Endothelial cell (in vitro differentiated cells): ENCODE results near the gene FBXW10. TPM values are rescaled to one million over a fixed set of nuclear protein-coding genes. Genes with fewer than 3 reads are reported as not detected.
"Not testable (repeated sequence)": the region's sequence is repeated elsewhere in the genome, so short reads cannot be mapped to it uniquely, and the experiment has no call there.

Source experiments
- DNase-seq: peaks from one replicate; pipeline ENCODE4 v3.0.0; 2021; ENCODE audit warnings: low spot score
- H3K27ac Mint-ChIP-seq: one replicate; pipeline ENCODE4 v1.8.0; 2021; ENCODE audit warnings: mixed read lengths, inconsistent platforms; ENCODE audit not compliant: unreplicated experiment
- H3K27me3 Mint-ChIP-seq: one replicate; pipeline ENCODE4 v1.8.0; 2021; ENCODE audit warnings: mild to moderate bottlenecking, moderate library complexity, mixed read lengths, inconsistent platforms; ENCODE audit not compliant: unreplicated experiment
- H3K36me3 Mint-ChIP-seq: one replicate; pipeline ENCODE4 v1.8.0; 2021; ENCODE audit warnings: mild to moderate bottlenecking, low read depth, mixed read lengths, inconsistent platforms; ENCODE audit not compliant: unreplicated experiment
- H3K4me1 Mint-ChIP-seq: one replicate; pipeline ENCODE4 v1.8.0; 2021; ENCODE audit warnings: mild to moderate bottlenecking, mixed read lengths, inconsistent platforms; ENCODE audit not compliant: unreplicated experiment
- H3K4me3 Mint-ChIP-seq: one replicate; pipeline ENCODE4 v1.8.0; 2021; ENCODE audit warnings: mild to moderate bottlenecking, mixed read lengths, inconsistent platforms; ENCODE audit not compliant: unreplicated experiment
- H3K9me3 Mint-ChIP-seq: one replicate; pipeline ENCODE4 v1.8.0; 2021; ENCODE audit warnings: mixed read lengths, inconsistent platforms; ENCODE audit not compliant: unreplicated experiment
- total RNA-seq: library from RNA; stranded (reverse); fragmentation: NEBNext Ultra II Directional; extraction: Animal tissue kit (Norgen Biotek cat#: 25700); gene quantifications from one replicate; pipeline ENCODE4 v1.2.1, GENCODE V29; 2021; ENCODE audit not compliant: unreplicated experiment

FBXW10 gene
- total RNA-seq, 1 donor from 2014 or later, result not detected

GRCh38 chr17:18723509-18723908 is 20.3 kb upstream of the FBXW10 start:
- H3K4me1 Mint-ChIP-seq, H3K9me3 Mint-ChIP-seq, H3K27ac Mint-ChIP-seq, H3K36me3 Mint-ChIP-seq, H3K27me3 Mint-ChIP-seq, DNase-seq, H3K4me3 Mint-ChIP-seq: not testable (repeated sequence)

GRCh38 chr17:18732438-18732837 is 11.4 kb upstream of the FBXW10 start:
- H3K27me3 Mint-ChIP-seq, H3K4me1 Mint-ChIP-seq, H3K9me3 Mint-ChIP-seq, H3K36me3 Mint-ChIP-seq, DNase-seq, H3K27ac Mint-ChIP-seq, H3K4me3 Mint-ChIP-seq: not testable (repeated sequence)

GRCh38 chr17:18733350-18733749 is 10.5 kb upstream of the FBXW10 start:
- H3K4me1 Mint-ChIP-seq, H3K27me3 Mint-ChIP-seq, DNase-seq, H3K27ac Mint-ChIP-seq, H3K9me3 Mint-ChIP-seq, H3K4me3 Mint-ChIP-seq, H3K36me3 Mint-ChIP-seq: not testable (repeated sequence)

GRCh38 chr17:18739616-18740391 is 4.0 kb upstream of the FBXW10 start:
- H3K9me3 Mint-ChIP-seq, H3K36me3 Mint-ChIP-seq, H3K27me3 Mint-ChIP-seq, H3K4me3 Mint-ChIP-seq, H3K27ac Mint-ChIP-seq, DNase-seq, H3K4me1 Mint-ChIP-seq: not testable (repeated sequence)

GRCh38 chr17:18741228-18741627 is 2.6 kb upstream of the FBXW10 start:
- not testable (repeated sequence) for H3K9me3 Mint-ChIP-seq, H3K36me3 Mint-ChIP-seq, H3K27ac Mint-ChIP-seq, DNase-seq, H3K4me3 Mint-ChIP-seq, H3K27me3 Mint-ChIP-seq, H3K4me1 Mint-ChIP-seq

GRCh38 chr17:18744726-18745125 is 872 bp downstream of the FBXW10 start:
- H3K9me3 Mint-ChIP-seq, H3K27me3 Mint-ChIP-seq, H3K36me3 Mint-ChIP-seq, DNase-seq, H3K4me1 Mint-ChIP-seq, H3K4me3 Mint-ChIP-seq, H3K27ac Mint-ChIP-seq: not testable (repeated sequence)

- DNase-seq, result not testable (repeated sequence)
These were observed 2.7 kb downstream of the FBXW10 start for GRCh38 chr17:18746551-18746950.

GRCh38 chr17:18747501-18747900 is 3.6 kb downstream of the FBXW10 start:
- not testable (repeated sequence) for DNase-seq, H3K27ac Mint-ChIP-seq, H3K4me1 Mint-ChIP-seq, H3K4me3 Mint-ChIP-seq, H3K9me3 Mint-ChIP-seq, H3K27me3 Mint-ChIP-seq, H3K36me3 Mint-ChIP-seq

More at GRCh38 chr17:18746551-18746950, 2.7 kb downstream of the FBXW10 start:
- H3K4me1 Mint-ChIP-seq, H3K36me3 Mint-ChIP-seq, H3K9me3 Mint-ChIP-seq, H3K27me3 Mint-ChIP-seq, H3K27ac Mint-ChIP-seq, H3K4me3 Mint-ChIP-seq: not testable (repeated sequence)

- not testable (repeated sequence) for H3K27me3 Mint-ChIP-seq, H3K27ac Mint-ChIP-seq, H3K4me3 Mint-ChIP-seq, H3K36me3 Mint-ChIP-seq, H3K9me3 Mint-ChIP-seq, H3K4me1 Mint-ChIP-seq, DNase-seq
These were observed 6.4 kb downstream of the FBXW10 start for GRCh38 chr17:18750242-18750641.

GRCh38 chr17:18753829-18754409 is 10.1 kb downstream of the FBXW10 start:
- not testable (repeated sequence) for H3K27me3 Mint-ChIP-seq, DNase-seq, H3K9me3 Mint-ChIP-seq, H3K4me1 Mint-ChIP-seq, H3K36me3 Mint-ChIP-seq, H3K27ac Mint-ChIP-seq, H3K4me3 Mint-ChIP-seq

GRCh38 chr17:18755969-18756368 is 12.1 kb downstream of the FBXW10 start:
- H3K36me3 Mint-ChIP-seq, H3K27me3 Mint-ChIP-seq, H3K9me3 Mint-ChIP-seq, H3K4me1 Mint-ChIP-seq, H3K27ac Mint-ChIP-seq, H3K4me3 Mint-ChIP-seq, DNase-seq: not testable (repeated sequence)

- DNase-seq, H3K9me3 Mint-ChIP-seq, H3K4me3 Mint-ChIP-seq, H3K36me3 Mint-ChIP-seq, H3K27ac Mint-ChIP-seq, H3K4me1 Mint-ChIP-seq, H3K27me3 Mint-ChIP-seq: not testable (repeated sequence)
These were observed 13.7 kb downstream of the FBXW10 start for GRCh38 chr17:18757368-18758044.
